ENCODE results near the gene COL13A1.

DNA sequence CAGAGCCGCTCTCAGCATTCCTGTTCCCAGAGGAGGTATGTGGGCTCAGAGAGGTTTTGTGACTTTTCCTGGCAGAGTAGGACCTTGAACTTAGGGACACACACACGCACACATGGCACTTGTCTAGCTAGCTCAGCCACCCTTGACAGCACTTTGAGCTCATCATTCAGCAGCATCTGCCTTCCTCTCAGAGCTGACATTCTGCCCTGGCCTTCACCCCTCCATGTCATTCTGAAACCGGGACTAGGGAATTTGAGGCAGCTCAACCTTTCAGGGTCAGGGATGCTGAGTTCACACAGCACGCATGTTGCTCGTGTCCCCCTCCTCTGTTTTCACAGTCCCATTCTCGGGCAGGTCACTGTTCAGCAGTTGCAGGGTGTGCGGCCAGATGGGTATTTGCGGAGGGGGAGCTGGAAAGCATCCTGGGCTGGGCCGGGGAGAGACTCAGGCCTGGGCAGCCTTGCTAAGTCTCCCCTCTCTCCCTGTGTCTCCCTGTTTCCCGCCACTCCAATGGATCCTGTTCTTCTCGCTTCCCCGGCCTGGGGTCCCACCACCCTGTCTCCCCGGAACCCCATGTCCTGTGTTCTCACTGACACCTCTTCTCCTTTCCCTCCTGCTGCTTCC, 78.0 kb downstream of the COL13A1 start:
- TF ChIP-seq ZNF8 (CRISPR knock-in tag; IDR thresholded peaks at IDR 0.05) (no peak), ZFP3 (CRISPR knock-in tag; IDR thresholded peaks at IDR 0.05) (no peak), ZFP30 (CRISPR knock-in tag; IDR thresholded peaks at IDR 0.05) (no peak), RARB (CRISPR knock-in tag; IDR thresholded peaks at IDR 0.05) (no peak), PATZ1 (CRISPR knock-in tag; IDR thresholded peaks at IDR 0.05; ENCODE audit: borderline replicate concordance) (no peak), TCF4 (CRISPR knock-in tag; IDR thresholded peaks at IDR 0.05; ENCODE audit: borderline replicate concordance) (no peak), OSR1 (CRISPR knock-in tag; IDR thresholded peaks at IDR 0.05) (no peak), ZC3H10 (CRISPR knock-in tag; IDR thresholded peaks at IDR 0.05) (no peak), ZNF565 (CRISPR knock-in tag; conservative IDR thresholded peaks at IDR 0.05; ENCODE audit: low read depth) (no peak), PPARA (CRISPR knock-in tag; IDR thresholded peaks at IDR 0.05; ENCODE audit: borderline replicate concordance) (no peak), ISL1 (CRISPR knock-in tag; IDR thresholded peaks at IDR 0.05) (no peak)
- TF ChIP-seq, protein P1, sequence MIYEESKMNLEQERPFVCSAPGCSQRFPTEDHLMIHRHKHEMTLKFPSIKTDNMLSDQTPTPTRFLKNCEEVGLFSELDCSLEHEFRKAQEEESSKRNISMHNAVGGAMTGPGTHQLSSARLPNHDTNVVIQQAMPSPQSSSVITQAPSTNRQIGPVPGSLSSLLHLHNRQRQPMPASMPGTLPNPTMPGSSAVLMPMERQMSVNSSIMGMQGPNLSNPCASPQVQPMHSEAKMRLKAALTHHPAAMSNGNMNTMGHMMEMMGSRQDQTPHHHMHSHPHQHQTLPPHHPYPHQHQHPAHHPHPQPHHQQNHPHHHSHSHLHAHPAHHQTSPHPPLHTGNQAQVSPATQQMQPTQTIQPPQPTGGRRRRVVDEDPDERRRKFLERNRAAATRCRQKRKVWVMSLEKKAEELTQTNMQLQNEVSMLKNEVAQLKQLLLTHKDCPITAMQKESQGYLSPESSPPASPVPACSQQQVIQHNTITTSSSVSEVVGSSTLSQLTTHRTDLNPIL (CRISPR knock-in tag; IDR thresholded peaks at IDR 0.05; ENCODE audit: low read depth) = no peak
- TF ChIP-seq, protein P2, sequence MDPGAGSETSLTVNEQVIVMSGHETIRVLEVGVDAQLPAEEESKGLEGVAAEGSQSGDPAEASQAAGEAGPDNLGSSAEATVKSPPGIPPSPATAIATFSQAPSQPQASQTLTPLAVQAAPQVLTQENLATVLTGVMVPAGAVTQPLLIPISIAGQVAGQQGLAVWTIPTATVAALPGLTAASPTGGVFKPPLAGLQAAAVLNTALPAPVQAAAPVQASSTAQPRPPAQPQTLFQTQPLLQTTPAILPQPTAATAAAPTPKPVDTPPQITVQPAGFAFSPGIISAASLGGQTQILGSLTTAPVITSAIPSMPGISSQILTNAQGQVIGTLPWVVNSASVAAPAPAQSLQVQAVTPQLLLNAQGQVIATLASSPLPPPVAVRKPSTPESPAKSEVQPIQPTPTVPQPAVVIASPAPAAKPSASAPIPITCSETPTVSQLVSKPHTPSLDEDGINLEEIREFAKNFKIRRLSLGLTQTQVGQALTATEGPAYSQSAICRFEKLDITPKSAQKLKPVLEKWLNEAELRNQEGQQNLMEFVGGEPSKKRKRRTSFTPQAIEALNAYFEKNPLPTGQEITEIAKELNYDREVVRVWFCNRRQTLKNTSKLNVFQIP (CRISPR knock-in tag; IDR thresholded peaks at IDR 0.05; ENCODE audit: borderline replicate concordance, low read depth) = no peak

Data from SK-N-SH treated with all-trans-retinoic acid at 6 μM for 48 hours (cell line).